ENCODE data around the gene NAB1.
"Not testable (repeated sequence)": the region's sequence is repeated elsewhere in the genome, so short reads cannot be mapped to it uniquely, and the experiment has no call there.

NAB1 gene

GRCh38 chr2:190670182-190670946 is 21.5 kb downstream of the NAB1 start:
- DNase-seq (ENCODE audit: low read depth, low spot score) = no peak

GRCh38 chr2:190674966-190675650 is 26.2 kb downstream of the NAB1 start:
- DNase-seq (ENCODE audit: low read depth, low spot score) = no peak

GRCh38 chr2:190677255-190677654 is 28.4 kb downstream of the NAB1 start:
- DNase-seq (ENCODE audit: low read depth, low spot score) = no peak

- DNase-seq (ENCODE audit: low read depth, low spot score) = no peak
Measured at GRCh38 chr2:190678444-190679162, 29.7 kb downstream of the NAB1 start.

GRCh38 chr2:190679391-190679790 is 30.5 kb downstream of the NAB1 start:
- no peak for DNase-seq (ENCODE audit: low read depth, low spot score)

- no peak for DNase-seq (ENCODE audit: low read depth, low spot score)
Measured at GRCh38 chr2:190679813-190680591, 31.1 kb downstream of the NAB1 start.

GRCh38 chr2:190682168-190682567 is 33.3 kb downstream of the NAB1 start:
- DNase-seq (ENCODE audit: low read depth, low spot score) = no peak

- DNase-seq (ENCODE audit: low read depth, low spot score) = no peak
Measured at GRCh38 chr2:190683802-190684201, 34.9 kb downstream of the NAB1 start.

GRCh38 chr2:190684931-190685330 is 36.0 kb downstream of the NAB1 start:
- no peak for DNase-seq (ENCODE audit: low read depth, low spot score)

GRCh38 chr2:190685333-190685732 is 36.5 kb downstream of the NAB1 start:
- no peak for DNase-seq (ENCODE audit: low read depth, low spot score)

- no peak for DNase-seq (ENCODE audit: low read depth, low spot score)
Measured at GRCh38 chr2:190693533-190694232, 44.8 kb downstream of the NAB1 start.

- no peak for DNase-seq (ENCODE audit: low read depth, low spot score)
Measured at GRCh38 chr2:190694479-190694878, 45.6 kb downstream of the NAB1 start.

GRCh38 chr2:190695739-190696138 is 46.9 kb downstream of the NAB1 start:
- no peak for DNase-seq (ENCODE audit: low read depth, low spot score)

- DNase-seq (ENCODE audit: low read depth, low spot score) = no peak
Measured at GRCh38 chr2:190696792-190697398, 48.0 kb downstream of the NAB1 start.

- DNase-seq (ENCODE audit: low read depth, low spot score) = no peak
Measured at GRCh38 chr2:190697421-190697820, 48.5 kb downstream of the NAB1 start.

- DNase-seq (ENCODE audit: low read depth, low spot score) = no peak
Measured at GRCh38 chr2:190698895-190699294, 50.0 kb downstream of the NAB1 start.

- DNase-seq (ENCODE audit: low read depth, low spot score) = no peak
Measured at GRCh38 chr2:190701586-190701985, 52.7 kb downstream of the NAB1 start.

GRCh38 chr2:190705280-190705679 is 56.4 kb downstream of the NAB1 start:
- no peak for DNase-seq (ENCODE audit: low read depth, low spot score)

GRCh38 chr2:190707726-190708125 is 58.8 kb downstream of the NAB1 start:
- DNase-seq (ENCODE audit: low read depth, low spot score) = no peak

GRCh38 chr2:190708650-190709049 is 59.8 kb downstream of the NAB1 start:
- not testable (repeated sequence) for DNase-seq (ENCODE audit: low read depth, low spot score)

- no peak for DNase-seq (ENCODE audit: low read depth, low spot score)
Measured at GRCh38 chr2:190711069-190711468, 62.2 kb downstream of the NAB1 start.
